NCI-H1930 (cell line): ENCODE data around the gene PFAS.
A peak's percentile ranks its signal among the peaks of the same experiment; 100 is the strongest.
"Not testable (repeated sequence)": the region's sequence is repeated elsewhere in the genome, so short reads cannot be mapped to it uniquely, and the experiment has no call there.

ENCODE experiments used
- DNase-seq, 2 experiments: peaks; one replicate each; lab custom pipeline; 2025; lab: John Stamatoyannopoulos, UW

The PFAS gene

GRCh38 chr17:8248751-8249607 lies at the start of gene PFAS:
TSS of gene PFAS (plus strand) at chr17:8249289. CDS start at chr17:8253938, 4,649 bp downstream.
- DNase-seq = peak; percentile 84 to 95

GRCh38 chr17:8204761-8205555 lies 44.1 kb upstream of the PFAS start:
- DNase-seq = no peak

- DNase-seq = no peak
Measured at GRCh38 chr17:8206536-8206935, 42.6 kb upstream of the PFAS start.

- peak; percentile 87 to 92 for DNase-seq
Measured at GRCh38 chr17:8209907-8210760, 39.0 kb upstream of the PFAS start, which contains the start of gene AURKB. TSS of gene AURKB (minus strand) at chr17:8210575. CDS start at chr17:8210224, 351 bp downstream.

- no peak for DNase-seq
Measured at GRCh38 chr17:8210761-8211458, 38.2 kb upstream of the PFAS start.

GRCh38 chr17:8212312-8213180 lies 36.5 kb upstream of the PFAS start:
- no peak for DNase-seq

GRCh38 chr17:8214000-8214399 lies 35.1 kb upstream of the PFAS start:
- not testable (repeated sequence) for DNase-seq

- DNase-seq = peak; percentile 88 to 93
Measured at GRCh38 chr17:8220783-8221662, 28.1 kb upstream of the PFAS start.

- peak; percentile 78 to 85 for DNase-seq
Measured at GRCh38 chr17:8221663-8222379, 27.3 kb upstream of the PFAS start.

- DNase-seq = peak in 1 of 2 experiments; percentile 77
Measured at GRCh38 chr17:8222380-8222629, 26.8 kb upstream of the PFAS start.

- peak; percentile 81 to 85 for DNase-seq
Measured at GRCh38 chr17:8222630-8223355, 26.3 kb upstream of the PFAS start.

- DNase-seq = peak; percentile 39 to 45
Measured at GRCh38 chr17:8223356-8224126, 25.5 kb upstream of the PFAS start.

- DNase-seq = no peak
Measured at GRCh38 chr17:8224891-8225812, 23.9 kb upstream of the PFAS start.

GRCh38 chr17:8225813-8226535 lies 23.1 kb upstream of the PFAS start:
- peak; percentile 57 to 79 for DNase-seq

GRCh38 chr17:8226536-8227237 lies 22.4 kb upstream of the PFAS start:
- peak; percentile 80 to 84 for DNase-seq
